Mesenchymal stem cell (in vitro differentiated cells and primary cell): ENCODE measurements around the gene DLG4.

Experiments
- DNase-seq: peaks from one replicate; pipeline ENCODE4 v3.0.0-alpha.2; 2013
- H2AFZ ChIP-seq: one replicate; pipeline ENCODE4 v1.6.1; 2013; ENCODE audit warnings: low read depth, mild to moderate bottlenecking, control low read depth, inconsistent platforms, low read length, moderate library complexity
- H2AK5ac ChIP-seq: 2 replicates; pipeline ENCODE4 v1.6.1; 2013; ENCODE audit warnings: low read length, moderate library complexity, mild to moderate bottlenecking, inconsistent platforms; ENCODE audit not compliant: severe bottlenecking
- H2BK120ac ChIP-seq: one replicate; pipeline ENCODE4 v1.6.1; 2013; ENCODE audit warnings: low read depth, mild to moderate bottlenecking, inconsistent platforms, low read length, moderate library complexity
- H2BK12ac ChIP-seq, 2 experiments: one replicate each; pipeline ENCODE4 v1.6.1; 2013; ENCODE audit warnings: inconsistent platforms in 2 of 2, low read length in 2 of 2, mild to moderate bottlenecking in 2 of 2, moderate library complexity in 2 of 2, control low read depth in 1 of 2
- H2BK15ac ChIP-seq: one replicate; pipeline ENCODE4 v1.6.1; 2013; ENCODE audit warnings: mild to moderate bottlenecking, low read depth, inconsistent platforms; ENCODE audit not compliant: poor library complexity, severe bottlenecking
- H2BK5ac ChIP-seq: 2 replicates; pipeline ENCODE4 v1.6.1; 2013; ENCODE audit warnings: low read depth, mild to moderate bottlenecking, low read length, control low read depth, inconsistent platforms; ENCODE audit not compliant: poor library complexity, severe bottlenecking
- H3K14ac ChIP-seq, 2 experiments: one replicate each; pipeline ENCODE4 v1.6.1; 2013; ENCODE audit warnings: inconsistent platforms in 2 of 2, low read length in 2 of 2, control low read depth in 1 of 2, mild to moderate bottlenecking in 1 of 2, moderate library complexity in 1 of 2
- H3K18ac ChIP-seq, 2 experiments: one replicate each; pipeline ENCODE4 v1.6.1; 2013; ENCODE audit warnings: inconsistent platforms in 2 of 2, low read length in 2 of 2, control low read depth in 1 of 2, low read depth in 1 of 2, mild to moderate bottlenecking in 1 of 2
- H3K23ac ChIP-seq, 2 experiments: one replicate each; pipeline ENCODE4 v1.6.1; 2013; ENCODE audit warnings: inconsistent platforms in 2 of 2, low read length in 2 of 2, mild to moderate bottlenecking in 2 of 2, moderate library complexity in 2 of 2, control low read depth in 1 of 2
- H3K27ac ChIP-seq: 2 replicates; pipeline ENCODE4 v1.5.1; 2013; ENCODE audit warnings: mild to moderate bottlenecking, moderate library complexity, low read length, control low read depth, inconsistent platforms; ENCODE audit not compliant: poor library complexity, severe bottlenecking
- H3K27me3 ChIP-seq, 2 experiments: 2 replicates each; pipeline versions ENCODE4 v1.6.1 to v1.7.0; 2013; ENCODE audit warnings: low read length in 2 of 2, mild to moderate bottlenecking in 2 of 2, moderate library complexity in 2 of 2, control low read depth in 1 of 2, inconsistent platforms in 1 of 2; ENCODE audit not compliant: control insufficient read depth in 1 of 2, insufficient read depth in 1 of 2
- H3K36me3 ChIP-seq, 2 experiments: 2 replicates each; pipeline versions ENCODE4 v1.6.1 to v1.7.0; 2013; ENCODE audit warnings: low read length in 2 of 2, control low read depth in 1 of 2, inconsistent platforms in 1 of 2, low read depth in 1 of 2, mild to moderate bottlenecking in 1 of 2; ENCODE audit not compliant: insufficient read depth in 2 of 2, control insufficient read depth in 1 of 2
- H3K4ac ChIP-seq, 2 experiments: one replicate each; pipeline ENCODE4 v1.6.1; 2013; ENCODE audit warnings: inconsistent platforms in 2 of 2, low read length in 2 of 2, mild to moderate bottlenecking in 2 of 2, moderate library complexity in 2 of 2, control low read depth in 1 of 2, low read depth in 1 of 2
- H3K4me1 ChIP-seq: 2 replicates; pipeline ENCODE4 v1.6.1; 2013; ENCODE audit warnings: low read depth, low read length, control low read depth; ENCODE audit not compliant: control insufficient read depth, insufficient read depth
- H3K4me2 ChIP-seq: 2 replicates; pipeline ENCODE4 v1.6.1; 2013; ENCODE audit warnings: low read length, mild to moderate bottlenecking, inconsistent platforms; ENCODE audit not compliant: poor library complexity, severe bottlenecking
- H3K4me3 ChIP-seq, 2 experiments: 2 replicates each; pipeline versions ENCODE4 v1.5.1 to v1.7.0; 2013; ENCODE audit warnings: low read length in 2 of 2, mild to moderate bottlenecking in 2 of 2, control low read depth in 1 of 2, low read depth in 1 of 2; ENCODE audit not compliant: insufficient read depth in 1 of 2
- H3K79me1 ChIP-seq: replicated peaks from 2 replicates; pipeline ENCODE4 v1.6.1; 2013; ENCODE audit warnings: mild to moderate bottlenecking, control low read depth, low read length, inconsistent platforms; ENCODE audit not compliant: poor library complexity, severe bottlenecking
- H3K9ac ChIP-seq: 2 replicates; pipeline ENCODE4 v1.7.0; 2013; ENCODE audit warnings: mild to moderate bottlenecking, low read length, moderate library complexity
- H3K9me3 ChIP-seq: 2 replicates; pipeline ENCODE4 v1.7.0; 2013; ENCODE audit warnings: mild to moderate bottlenecking, low read length; ENCODE audit not compliant: control insufficient read depth
- H4K8ac ChIP-seq: one replicate; pipeline ENCODE4 v1.6.1; 2013; ENCODE audit warnings: inconsistent platforms, mild to moderate bottlenecking, low read length, moderate library complexity
- H4K91ac ChIP-seq: one replicate; pipeline ENCODE4 v1.6.1; 2013; ENCODE audit warnings: mild to moderate bottlenecking, low read length, inconsistent platforms
- whole genome bisulfite sequencing: methylation state at CpG from one replicate; pipeline ENCODE4 v1.1.7; 2013; ENCODE audit warnings: mixed read lengths; 5-methylcytosine and 5-hydroxymethylcytosine counted together

DLG4 gene

GRCh38 chr17:7177954-7178477, 41.6 kb downstream of the DLG4 start:
- Histone ChIP-seq H4K91ac (no peak overlapping the region), H3K4ac (peak overlapping the region in 1 of 2 experiments; percentile 46), H2BK5ac (no peak overlapping the region), H3K23ac (no peak overlapping the region), H4K8ac (peak overlapping the region; percentile 83), H3K36me3 (no peaks in the 10 kb centered on the region), H3K4me1 (peaks cover 23% of the 10 kb centered on the region), H2BK12ac (no peak overlapping the region), H2BK120ac (no peak overlapping the region), H3K18ac (peak overlapping the region in 1 of 2 experiments; percentile 57), H2AFZ (no peak overlapping the region), H2AK5ac (no peak overlapping the region), H3K9ac (peak overlapping the region; percentile 73), H3K4me2 (peak overlapping the region; percentile 89), H2BK15ac (no peak overlapping the region), H3K27me3 (peaks cover 15 to 49% of the 10 kb centered on the region in 2 experiments), H3K9me3 (no peaks in the 10 kb centered on the region), H3K14ac (no peak overlapping the region), H3K27ac (no peak overlapping the region), H3K4me3 (peak overlapping the region; percentile 33 to 74), H3K79me1 (no peaks in the 10 kb centered on the region)
- WGBS = 13% methylated on average over 9 of the region's 18 CpGs
- DNase-seq = peak; percentile 62

GRCh38 chr17:7177191-7177953, 42.3 kb downstream of the DLG4 start:
- no peak overlapping the region for H2BK12ac ChIP-seq
- no peaks in the 10 kb centered on the region for H3K36me3 ChIP-seq
- DNase-seq = peak; percentile 79
- no peaks in the 10 kb centered on the region for H3K79me1 ChIP-seq
- H3K4me2 ChIP-seq = peak overlapping the region; percentile 89
- no peaks in the 10 kb centered on the region for H3K9me3 ChIP-seq
- no peak overlapping the region for H3K23ac ChIP-seq
- H2BK5ac ChIP-seq = no peak overlapping the region
- H3K18ac ChIP-seq = peak overlapping the region; percentile 82 to 89
- H2AK5ac ChIP-seq = no peak overlapping the region
- peaks cover 15 to 49% of the 10 kb centered on the region in 2 experiments for H3K27me3 ChIP-seq
- H4K8ac ChIP-seq = peak overlapping the region; percentile 89
- H2BK120ac ChIP-seq = peak overlapping the region; percentile 45
- peak overlapping the region; percentile 64 for H4K91ac ChIP-seq
- peaks cover 23% of the 10 kb centered on the region for H3K4me1 ChIP-seq
- no peak overlapping the region for H3K27ac ChIP-seq
- H2AFZ ChIP-seq = peak overlapping the region; percentile 6
- H2BK15ac ChIP-seq = no peak overlapping the region
- peak overlapping the region in 1 of 2 experiments; percentile 49 for H3K14ac ChIP-seq
- peak overlapping the region; percentile 5 to 46 for H3K4ac ChIP-seq
- H3K9ac ChIP-seq = peak overlapping the region; percentile 73
- WGBS = 2% methylated on average over 11 of the region's 31 CpGs
- H3K4me3 ChIP-seq = peak overlapping the region; percentile 33 to 74

GRCh38 chr17:7176841-7177190, 42.8 kb downstream of the DLG4 start:
- no peaks in the 10 kb centered on the region for H3K9me3 ChIP-seq

GRCh38 chr17:7176107-7176840, 43.4 kb downstream of the DLG4 start:
- H3K9me3 ChIP-seq = no peaks in the 10 kb centered on the region
- WGBS = 94% methylated on average over 1 of the region's 1 CpG
- H2AK5ac ChIP-seq = no peak overlapping the region
- H3K14ac ChIP-seq = peak overlapping the region in 1 of 2 experiments; percentile 73
- H3K27me3 ChIP-seq = peaks cover 15 to 49% of the 10 kb centered on the region in 2 experiments
- H4K91ac ChIP-seq = no peak overlapping the region
- H3K36me3 ChIP-seq = no peaks in the 10 kb centered on the region
- H3K9ac ChIP-seq = no peak overlapping the region
- no peak overlapping the region for H2AFZ ChIP-seq
- H2BK12ac ChIP-seq = peak overlapping the region in 1 of 2 experiments; percentile 29
- H3K4me1 ChIP-seq = peaks cover 23% of the 10 kb centered on the region
- no peak overlapping the region for H4K8ac ChIP-seq
- no peak overlapping the region for H2BK15ac ChIP-seq
- DNase-seq = no peak
- H3K4me3 ChIP-seq = no peak overlapping the region
- no peak overlapping the region for H3K23ac ChIP-seq
- no peak overlapping the region for H3K27ac ChIP-seq
- no peak overlapping the region for H2BK120ac ChIP-seq
- no peak overlapping the region for H3K4ac ChIP-seq
- no peaks in the 10 kb centered on the region for H3K79me1 ChIP-seq
- H2BK5ac ChIP-seq = no peak overlapping the region
- H3K4me2 ChIP-seq = no peak overlapping the region
- no peak overlapping the region for H3K18ac ChIP-seq

More at GRCh38 chr17:7176841-7177190, 42.8 kb downstream of the DLG4 start:
- WGBS = 2% methylated on average over 15 of the region's 17 CpGs
- no peak overlapping the region for H2BK12ac ChIP-seq
- H3K27ac ChIP-seq = no peak overlapping the region
- no peak overlapping the region for H3K4ac ChIP-seq
- H3K27me3 ChIP-seq = peaks cover 15 to 49% of the 10 kb centered on the region in 2 experiments
- H3K9ac ChIP-seq = peak overlapping the region; percentile 73
- H3K36me3 ChIP-seq = no peaks in the 10 kb centered on the region
- peak overlapping the region; percentile 64 for H4K91ac ChIP-seq
- peak overlapping the region; percentile 82 to 89 for H3K18ac ChIP-seq
- H2BK120ac ChIP-seq = no peak overlapping the region
- peak overlapping the region; percentile 16 to 74 for H3K4me3 ChIP-seq
- no peaks in the 10 kb centered on the region for H3K79me1 ChIP-seq
- H4K8ac ChIP-seq = peak overlapping the region; percentile 89
- DNase-seq = no peak
- no peak overlapping the region for H2BK15ac ChIP-seq
- peak overlapping the region; percentile 89 for H3K4me2 ChIP-seq
- no peak overlapping the region for H2BK5ac ChIP-seq
- peaks cover 23% of the 10 kb centered on the region for H3K4me1 ChIP-seq
- H2AK5ac ChIP-seq = no peak overlapping the region
- H3K23ac ChIP-seq = no peak overlapping the region
- peak overlapping the region in 1 of 2 experiments; percentile 73 for H3K14ac ChIP-seq
- H2AFZ ChIP-seq = no peak overlapping the region
